HG02973 (cell line): ENCODE data around the gene PSMA5.
"Not testable (repeated sequence)": the region's sequence is repeated elsewhere in the genome, so short reads cannot be mapped to it uniquely, and the experiment has no call there.

ENCODE experiments used
- ATAC-seq: cut with Tn5 transposase; IDR thresholded peaks from one replicate; pipeline ENCODE4 v1.9.1; 2021; ENCODE audit warnings: moderate library complexity; ENCODE audit not compliant: unreplicated experiment

PSMA5 gene

DNA sequence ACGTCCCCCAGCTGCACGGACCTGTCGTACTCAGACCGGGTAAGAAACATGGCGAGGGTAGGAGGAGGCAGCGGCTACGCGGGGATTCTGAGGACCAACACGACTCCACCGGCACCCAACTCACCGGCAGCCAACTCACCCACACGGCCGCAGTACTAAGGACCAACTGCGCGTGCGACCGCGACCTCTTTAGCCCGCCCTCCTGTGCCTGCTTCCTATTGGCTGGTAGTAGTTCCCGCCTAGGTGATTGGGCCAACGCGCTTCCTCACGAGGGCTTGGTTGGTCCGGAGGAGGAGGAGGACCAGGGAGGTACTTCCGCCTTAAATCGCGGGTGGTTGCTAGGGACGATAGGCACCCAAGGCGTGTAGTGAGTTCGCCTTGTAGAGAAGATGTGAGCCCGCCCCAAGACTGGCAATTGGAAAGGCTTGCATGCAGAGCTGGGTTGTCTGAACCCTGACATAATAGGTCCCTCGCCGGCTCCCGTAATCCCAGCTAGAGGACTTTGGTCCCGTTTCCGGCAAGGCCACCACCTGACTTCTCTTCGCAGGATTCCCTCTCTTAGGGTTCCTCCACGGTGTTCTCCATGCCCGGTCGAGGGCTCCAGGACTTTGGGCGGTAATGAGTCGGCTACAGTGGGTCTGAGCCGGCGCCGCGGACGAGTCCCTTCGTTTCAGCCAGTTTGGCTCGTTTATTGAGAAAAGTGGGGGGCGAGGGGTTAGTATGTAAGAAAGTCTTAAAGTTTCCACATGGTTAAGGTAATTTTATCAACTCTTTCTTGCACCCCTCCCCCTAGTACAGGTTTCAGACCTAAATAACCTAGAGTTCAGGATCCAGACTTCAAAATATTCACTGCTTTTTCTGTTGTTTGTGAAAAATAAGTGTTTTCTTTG, at the start of gene PSMA5:
TSS of gene PSMA5 (minus strand) at position 168 of the 890 bp plus-strand sequence. CDS start at position 50, 118 bp downstream.
- peak; percentile 93 for ATAC-seq

DNA sequence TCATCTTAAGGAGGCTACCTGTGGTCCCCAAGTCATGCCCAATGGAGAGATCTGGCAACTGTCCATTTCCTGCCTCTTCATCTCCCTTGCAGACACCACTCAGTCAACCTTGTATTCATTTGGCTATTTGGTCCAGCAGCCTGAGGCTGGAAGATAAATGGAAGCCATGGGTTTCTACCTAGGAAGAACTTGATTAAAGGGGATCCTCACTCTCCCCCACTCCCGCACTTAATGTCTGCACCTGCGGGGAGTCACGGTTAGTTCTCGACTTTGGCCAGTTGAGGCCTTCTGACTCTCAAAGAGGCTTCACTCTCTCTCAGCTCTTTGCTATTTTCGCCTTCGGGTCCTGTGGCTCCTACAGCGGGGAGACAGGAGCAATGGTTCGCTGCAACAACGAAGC, 49.0 kb upstream of the PSMA5 start:
- no peak for ATAC-seq

DNA sequence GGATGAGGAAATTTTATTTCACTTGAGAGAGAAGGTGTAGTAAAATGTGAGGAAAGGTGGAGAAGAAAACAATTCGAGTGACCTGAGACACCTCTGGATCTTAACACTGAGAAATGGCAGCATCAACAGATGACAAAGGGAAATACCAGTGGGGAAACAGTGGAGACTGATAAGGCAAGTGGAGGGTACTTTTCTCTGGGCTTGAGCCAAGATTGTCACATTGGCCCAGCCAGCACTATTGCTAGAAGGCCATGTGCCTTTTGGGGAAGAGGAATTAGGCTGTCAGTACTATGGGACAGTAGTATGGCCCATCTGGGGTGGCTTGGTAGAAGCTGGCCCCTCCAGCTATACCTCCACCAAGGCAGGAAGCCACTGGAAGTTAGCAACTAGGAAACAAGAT, 48.4 kb upstream of the PSMA5 start:
- ATAC-seq: no peak

DNA sequence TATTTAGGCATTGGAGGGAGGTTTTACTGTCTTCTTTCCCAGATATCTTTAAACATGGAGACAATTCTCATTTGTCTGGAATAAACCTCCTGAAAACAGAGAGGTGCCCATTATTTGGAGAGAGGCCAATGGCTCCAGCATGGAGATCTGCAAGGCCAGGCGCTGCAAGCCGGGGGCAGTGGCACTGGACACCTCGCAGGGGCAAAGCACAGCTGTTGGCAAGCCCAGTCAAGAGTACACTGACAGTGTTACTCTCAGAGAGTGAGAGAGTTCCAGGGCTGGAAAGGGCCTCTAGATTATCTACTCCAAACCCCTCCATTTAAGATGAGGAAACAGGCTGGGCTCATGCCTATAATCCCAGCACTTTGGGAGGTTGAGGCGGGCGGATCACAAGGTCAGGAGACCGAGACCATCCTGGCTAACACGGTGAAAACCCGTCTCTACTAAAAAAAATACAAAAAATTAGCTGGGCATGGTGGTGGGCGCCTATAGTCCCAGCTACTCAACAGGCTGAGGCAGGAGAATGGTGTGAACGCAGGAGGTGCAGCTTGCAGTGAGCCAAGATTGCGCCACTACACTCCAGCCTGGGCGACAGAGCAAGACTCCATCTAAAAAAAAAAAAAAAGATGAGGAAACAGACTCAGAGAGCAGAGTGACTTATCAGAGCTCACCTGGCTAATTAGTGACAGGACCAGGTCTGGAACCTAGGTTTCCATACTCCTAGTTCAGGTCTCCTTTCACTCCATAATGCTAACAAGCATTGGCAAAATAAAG, 47.2 kb upstream of the PSMA5 start:
- not testable (repeated sequence) for ATAC-seq

DNA sequence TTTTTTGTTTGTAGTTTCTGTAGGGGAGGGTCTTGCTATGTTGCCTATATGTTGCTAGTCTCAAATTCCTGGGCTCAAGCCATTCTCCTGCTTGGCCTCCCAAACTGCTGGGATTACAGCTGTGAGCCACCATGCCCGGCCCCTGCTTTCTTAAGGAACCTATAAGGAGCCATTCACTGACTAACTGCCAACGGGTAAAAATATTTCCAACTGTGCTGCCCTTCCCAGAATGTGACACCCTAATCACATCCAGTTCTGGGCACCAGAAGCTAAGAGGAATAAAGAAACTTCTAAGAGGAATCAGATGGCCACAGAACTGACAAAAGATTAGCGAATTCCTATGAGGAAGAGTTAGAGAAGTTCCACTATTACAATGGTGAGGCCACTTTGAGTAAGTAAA, 46.5 kb upstream of the PSMA5 start:
- ATAC-seq: no peak

DNA sequence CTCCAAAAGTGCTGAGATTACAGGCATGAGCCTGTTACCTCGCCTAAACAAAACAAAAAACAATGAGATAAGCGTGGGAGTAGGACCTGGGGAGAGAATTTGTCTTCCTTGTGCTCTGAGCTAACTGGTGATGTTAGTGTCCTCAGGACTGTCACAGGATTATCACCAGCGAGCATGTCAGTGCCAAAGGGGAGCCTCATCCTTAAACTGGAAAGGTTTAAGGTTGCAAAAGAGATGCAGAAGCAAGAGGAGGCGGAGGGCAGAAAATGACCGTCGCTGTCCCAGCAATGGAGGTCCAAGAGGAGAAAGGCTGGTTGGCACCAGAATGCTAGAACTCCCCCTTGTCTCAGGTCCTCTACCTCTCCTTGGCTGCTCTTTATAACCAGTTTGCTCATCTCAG, 44.0 kb upstream of the PSMA5 start:
- ATAC-seq: no peak

DNA sequence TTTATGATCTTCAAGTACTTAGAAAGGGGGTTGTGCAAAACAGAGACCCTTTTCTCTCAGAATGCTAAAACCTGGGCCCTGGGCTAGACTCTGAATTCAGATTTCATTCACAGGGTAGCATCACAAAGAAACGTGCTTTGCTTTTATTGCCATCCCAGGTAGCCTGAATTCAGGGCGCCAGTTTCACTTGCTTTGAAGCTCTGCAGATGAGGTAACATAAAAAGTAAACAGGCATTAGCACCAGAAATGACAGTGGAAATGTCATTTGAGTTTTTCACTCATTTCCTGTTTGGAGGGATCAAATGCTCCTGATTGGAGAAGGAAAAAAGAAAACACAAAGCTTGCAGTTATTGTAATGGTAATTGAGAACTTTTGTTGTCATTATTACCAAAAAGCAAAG, 42.7 kb upstream of the PSMA5 start:
- no peak for ATAC-seq

DNA sequence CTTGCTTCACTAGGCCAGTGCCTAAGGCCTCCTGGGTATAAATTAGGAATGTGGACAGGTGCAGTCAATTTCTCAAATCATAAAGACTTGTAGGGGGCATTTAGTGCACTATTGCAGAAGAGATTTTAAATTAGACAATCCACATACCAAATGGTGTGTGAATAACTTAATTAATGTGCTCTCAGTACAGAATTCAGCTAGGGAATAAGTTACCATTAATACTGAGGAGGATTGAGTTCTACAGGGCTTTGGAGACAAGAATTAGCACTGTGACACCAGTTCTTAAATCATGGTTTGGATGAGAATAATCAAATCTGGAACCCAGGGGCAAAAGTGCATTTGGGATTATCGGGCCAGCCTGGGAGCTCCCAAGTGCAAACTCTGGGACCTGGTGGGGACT, 41.8 kb upstream of the PSMA5 start:
- no peak for ATAC-seq

DNA sequence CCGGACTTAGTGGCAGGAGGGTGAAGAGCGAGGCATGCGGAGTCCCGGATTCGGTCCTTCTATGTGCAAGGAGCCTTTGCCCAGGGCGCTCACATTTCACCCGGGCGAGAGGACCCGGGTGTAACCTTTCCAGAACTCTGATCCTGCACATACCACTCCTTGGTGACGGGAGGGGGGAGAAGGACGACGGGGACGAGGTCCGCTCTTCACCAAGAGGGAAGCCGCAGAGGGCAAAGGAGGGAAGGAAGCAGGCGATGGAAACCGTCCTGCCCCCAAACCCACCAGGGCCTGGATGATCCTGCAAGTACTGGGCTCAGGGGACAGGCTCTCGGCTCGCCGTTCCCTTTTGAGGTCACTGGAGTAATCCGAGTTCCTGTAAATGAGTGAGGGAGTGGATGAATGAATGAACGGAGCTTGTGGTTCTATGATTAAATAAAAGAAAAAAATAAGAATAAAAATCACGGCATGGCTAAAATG, 41.1 kb upstream of the PSMA5 start:
- no peak for ATAC-seq

DNA sequence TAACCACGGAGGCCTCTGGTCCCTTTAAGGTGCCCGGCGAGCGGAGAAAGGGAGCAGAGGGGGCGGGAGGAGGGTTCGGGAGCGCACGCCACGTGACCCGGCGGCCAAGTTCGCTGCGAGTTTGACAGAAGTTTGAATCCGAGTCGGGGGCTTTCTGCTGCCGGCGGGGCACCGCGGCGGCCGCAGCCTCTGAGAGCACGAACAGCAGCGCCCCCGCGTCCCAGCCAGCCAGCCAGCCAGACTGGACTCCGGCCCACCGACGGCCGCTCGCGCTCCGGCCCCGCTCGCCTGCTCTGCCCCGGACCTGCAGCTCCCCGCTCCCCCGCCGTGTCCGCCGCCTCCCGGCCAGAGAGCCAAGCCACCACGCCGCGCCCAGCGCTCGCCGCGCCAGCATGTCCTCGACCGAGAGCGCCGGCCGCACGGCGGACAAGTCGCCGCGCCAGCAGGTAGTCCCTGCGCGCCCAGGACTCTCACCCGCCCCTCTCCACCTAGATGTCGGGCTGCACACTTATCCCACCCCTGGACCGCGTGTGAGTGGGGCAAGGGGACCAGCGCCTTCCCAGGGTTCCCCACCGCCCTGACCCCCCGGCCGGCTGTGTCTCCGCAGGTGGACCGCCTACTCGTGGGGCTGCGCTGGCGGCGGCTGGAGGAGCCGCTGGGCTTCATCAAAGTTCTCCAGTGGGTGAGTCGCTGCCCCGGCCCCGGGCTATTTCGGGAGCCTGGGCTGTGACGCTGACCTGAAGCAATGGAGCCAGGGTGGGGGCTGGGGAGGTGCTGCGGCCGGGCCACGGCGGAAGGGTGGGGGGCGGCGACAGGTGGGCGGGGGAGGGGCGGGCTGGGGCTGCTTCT, 40.4 kb upstream of the PSMA5 start, which contains the start of gene SYPL2:
TSS of gene SYPL2 (plus strand) at position 95 of the 849 bp plus-strand sequence. CDS start at position 393, 298 bp downstream.
- no peak for ATAC-seq

DNA sequence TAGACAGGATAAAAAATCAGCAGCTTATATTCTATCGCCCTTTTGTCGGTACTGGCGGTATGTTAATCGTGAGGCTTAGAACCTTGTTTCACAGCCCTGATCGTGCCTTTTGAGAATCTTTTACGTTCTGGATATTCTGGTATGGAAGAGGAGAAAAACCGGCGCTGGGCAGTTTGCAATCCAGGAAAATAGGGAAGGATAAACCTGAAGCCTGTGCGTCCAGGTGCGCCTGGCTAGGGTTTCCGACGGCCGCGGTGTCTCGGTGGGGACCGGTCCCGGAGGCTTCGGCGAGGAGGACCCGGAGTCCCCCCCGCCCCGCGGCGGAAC, 39.8 kb upstream of the PSMA5 start:
- ATAC-seq: no peak

DNA sequence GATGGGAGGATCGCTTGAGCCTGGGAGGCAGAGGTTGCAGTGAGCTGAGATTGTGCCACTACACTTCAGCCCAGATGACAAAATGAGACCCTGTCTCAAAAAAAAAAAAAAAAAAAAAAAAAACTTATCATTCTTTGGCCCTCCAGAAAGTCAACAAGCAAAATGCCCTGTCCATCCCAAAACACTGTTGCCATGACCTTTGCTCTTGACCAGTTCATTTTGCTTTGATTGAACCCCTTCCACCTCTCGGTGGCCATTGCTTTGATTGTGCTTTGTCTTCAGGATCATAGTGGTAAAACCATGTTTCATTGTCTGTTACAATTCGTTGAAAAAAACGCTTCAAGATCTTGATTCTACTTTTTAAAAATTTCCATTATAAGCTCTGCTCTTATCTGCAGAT, 31.6 kb upstream of the PSMA5 start:
- ATAC-seq: no peak

DNA sequence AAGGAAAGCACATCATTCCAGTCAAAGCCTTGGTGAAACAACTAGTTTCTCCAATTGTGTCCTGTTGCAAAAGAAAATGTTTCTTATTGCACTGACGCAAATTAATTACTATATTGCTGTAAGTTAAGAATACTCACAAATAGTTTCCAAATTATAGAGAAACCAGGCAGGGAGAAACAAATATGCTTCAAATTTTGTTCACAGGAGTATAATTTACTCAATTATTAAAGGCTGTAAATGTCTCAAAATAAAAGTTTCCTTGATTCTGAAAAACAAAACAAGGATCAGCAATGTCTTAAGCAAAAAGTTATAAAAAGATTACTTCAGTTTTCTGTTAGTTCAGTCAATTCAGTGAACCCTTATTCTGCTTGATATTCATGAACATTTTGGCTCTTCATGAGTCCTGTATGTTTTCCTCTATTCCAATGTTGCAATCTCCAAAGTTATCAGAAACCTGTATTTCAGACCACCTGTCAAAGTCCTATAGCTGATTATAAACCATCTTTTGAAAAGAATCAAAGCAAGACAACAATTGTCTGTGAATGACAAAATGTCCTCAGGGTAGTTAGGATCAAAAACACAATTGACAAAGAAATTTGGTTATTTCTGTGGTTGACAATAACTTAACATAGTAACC, 28.4 kb upstream of the PSMA5 start:
- ATAC-seq: no peak

DNA sequence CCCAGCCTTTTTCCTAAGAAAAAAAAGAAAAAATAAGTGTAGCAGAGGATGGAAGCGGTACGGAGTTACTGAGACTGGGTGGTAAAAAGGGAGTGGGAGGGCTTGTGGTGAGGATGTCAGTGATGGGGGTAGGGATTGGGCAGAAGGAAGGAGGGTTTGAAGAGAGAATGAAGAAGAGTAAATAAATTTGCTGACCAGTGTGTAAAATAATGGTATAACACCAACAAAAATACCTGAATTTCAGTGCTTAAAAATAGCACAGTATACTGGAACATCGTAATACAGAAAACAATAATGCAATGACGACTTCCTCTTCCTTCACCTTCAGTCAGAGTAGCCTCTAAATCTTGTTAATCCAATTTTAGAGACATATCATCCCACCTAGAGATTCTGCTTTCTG, 21.3 kb upstream of the PSMA5 start:
- no peak for ATAC-seq

DNA sequence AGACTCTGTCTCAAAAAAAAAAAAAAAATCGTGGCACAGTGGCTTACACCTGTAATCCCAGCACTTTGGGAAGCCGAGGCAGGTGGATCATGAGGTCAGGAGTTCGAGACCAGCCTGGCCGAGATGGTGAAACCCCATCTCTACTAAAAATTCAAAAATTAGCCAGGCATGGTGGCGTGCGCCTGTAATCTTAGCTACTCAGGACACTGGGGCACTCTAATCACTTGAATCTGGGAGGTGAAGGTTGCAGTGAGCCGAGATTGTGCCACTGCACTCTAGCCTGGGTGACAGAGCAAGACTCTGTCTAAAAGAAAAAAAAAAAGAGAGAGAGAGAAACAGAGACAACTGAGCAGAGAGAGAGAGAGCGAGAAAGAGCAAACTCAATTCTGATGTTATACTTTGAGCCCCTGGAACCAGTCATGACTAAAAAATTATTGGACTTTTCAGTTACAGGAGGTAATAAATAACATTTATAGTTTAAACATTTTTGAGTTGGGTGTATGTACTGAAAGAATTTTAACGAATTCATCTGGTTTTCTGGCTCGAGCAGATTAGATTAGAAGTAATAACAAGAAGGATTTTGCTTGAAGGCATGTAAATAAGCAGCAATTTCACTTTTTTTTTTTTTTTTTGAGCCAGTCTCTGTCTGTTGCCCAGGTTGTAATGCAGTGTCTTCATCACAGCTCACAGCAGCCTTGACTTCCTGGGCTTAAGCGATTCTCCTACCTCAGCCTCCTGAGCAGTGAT, 19.9 kb upstream of the PSMA5 start:
- not testable (repeated sequence) for ATAC-seq

DNA sequence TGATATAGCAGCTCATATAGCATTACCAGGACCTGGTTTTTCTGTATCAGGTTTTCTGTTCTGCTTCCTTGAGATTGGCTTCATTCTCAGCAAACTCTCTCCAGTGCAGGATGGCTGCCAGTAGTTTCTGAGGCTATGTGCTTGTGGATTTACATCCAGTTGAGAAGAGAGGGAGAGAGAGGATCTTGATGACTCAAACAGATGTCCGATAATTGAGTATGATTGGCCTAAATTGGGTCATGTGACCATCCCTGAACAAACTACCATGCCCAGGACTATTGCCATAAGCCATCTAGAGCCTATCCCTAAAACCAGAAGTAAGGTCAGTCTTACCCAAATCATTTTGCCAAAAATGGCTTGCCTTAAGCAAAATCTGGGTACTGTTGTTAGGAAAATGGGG, 18.1 kb upstream of the PSMA5 start:
- ATAC-seq: no peak

DNA sequence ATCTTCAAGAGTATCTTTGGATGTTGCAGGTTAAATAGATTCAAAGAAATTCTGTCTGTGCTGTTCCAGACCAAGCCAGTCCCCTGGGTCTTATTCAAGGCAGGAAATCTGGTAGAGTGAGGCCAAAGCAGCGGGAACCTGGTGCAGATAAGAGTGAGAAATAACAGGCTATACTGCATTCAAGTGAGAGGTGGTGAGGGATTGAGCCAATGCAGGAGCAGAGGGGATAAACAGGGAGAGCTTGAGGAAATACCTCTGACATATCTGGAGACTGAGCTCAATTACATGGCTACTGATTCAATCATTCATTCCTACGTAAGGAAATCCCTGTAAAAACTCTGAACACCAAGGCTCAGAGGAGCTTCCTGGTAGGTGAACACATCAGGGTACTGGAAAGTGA, 17.2 kb upstream of the PSMA5 start:
- ATAC-seq: no peak

DNA sequence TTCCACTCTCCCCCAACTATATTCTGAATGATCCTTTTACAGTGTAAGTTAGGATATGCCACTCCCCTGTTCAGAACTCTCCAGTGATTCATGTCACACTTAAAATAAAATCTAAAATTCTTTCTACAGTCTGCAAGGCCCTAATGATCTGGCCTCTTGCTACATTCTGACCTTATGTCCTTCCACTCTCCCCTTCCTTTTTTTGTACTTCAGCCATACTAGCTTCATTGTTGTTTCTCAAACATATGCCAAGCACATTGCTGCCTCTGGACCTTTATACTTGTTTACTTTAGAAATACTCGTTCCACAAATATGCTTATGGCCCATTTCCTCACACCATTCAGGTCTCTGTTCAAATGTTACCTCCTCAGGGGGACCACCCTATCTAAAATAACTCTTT, 14.8 kb upstream of the PSMA5 start:
- no peak for ATAC-seq

DNA sequence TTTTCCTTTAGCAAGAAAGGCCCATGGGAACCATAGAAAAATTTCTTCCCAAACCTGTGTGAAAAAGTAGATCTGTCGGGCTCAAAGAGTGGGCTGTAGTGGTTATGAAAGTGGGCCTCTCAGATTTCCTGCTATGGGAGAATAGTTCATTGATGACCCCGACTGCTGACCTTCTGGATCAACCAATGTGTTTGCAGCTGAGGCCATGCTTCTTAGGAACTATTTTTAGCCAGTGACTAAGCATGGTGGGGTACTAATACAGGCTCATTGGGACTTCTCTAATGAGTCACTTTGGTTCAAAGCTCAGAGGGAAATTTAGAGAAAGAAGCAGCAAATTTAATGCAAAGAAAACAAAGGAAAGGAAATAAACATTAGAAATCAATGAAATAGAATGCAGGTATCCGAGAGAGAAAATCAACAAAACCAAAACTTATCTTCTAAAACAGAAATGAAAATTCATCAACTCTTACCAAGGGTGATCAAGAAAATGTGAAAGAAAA, 12.6 kb upstream of the PSMA5 start:
- no peak for ATAC-seq

DNA sequence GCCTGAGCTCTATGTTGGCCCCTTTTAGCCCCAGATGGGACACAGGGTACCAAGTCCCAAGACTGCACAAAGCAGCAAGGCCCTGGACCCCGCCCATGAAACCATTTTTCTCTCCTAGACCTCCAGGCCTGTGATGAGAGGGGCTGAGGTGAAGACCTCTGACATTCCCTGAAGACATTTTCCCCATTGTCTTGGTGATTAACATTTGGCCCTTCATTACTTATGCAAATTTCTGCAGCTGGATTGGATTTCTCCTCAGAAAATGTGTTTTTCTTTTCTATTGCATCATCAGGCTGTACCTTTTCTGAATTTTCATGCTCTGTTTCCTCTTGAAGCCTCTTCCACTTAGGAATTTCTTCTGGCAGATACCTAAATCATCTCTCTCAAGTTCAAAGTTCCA, 8.2 kb upstream of the PSMA5 start:
- no peak for ATAC-seq
